T-helper 22 cell (primary cell): ENCODE data around the gene NHLRC1.

Source experiments
- DNase-seq: peaks from one replicate; pipeline ENCODE4 v3.0.0-alpha.2; 2020; ENCODE audit warnings: low read depth

NHLRC1 gene

GRCh38 chr6:18087396-18088165 is 34.9 kb downstream of the NHLRC1 start:
- no peak for DNase-seq

- no peak for DNase-seq
Observed at GRCh38 chr6:18081025-18081668, 41.3 kb downstream of the NHLRC1 start.

DNA sequence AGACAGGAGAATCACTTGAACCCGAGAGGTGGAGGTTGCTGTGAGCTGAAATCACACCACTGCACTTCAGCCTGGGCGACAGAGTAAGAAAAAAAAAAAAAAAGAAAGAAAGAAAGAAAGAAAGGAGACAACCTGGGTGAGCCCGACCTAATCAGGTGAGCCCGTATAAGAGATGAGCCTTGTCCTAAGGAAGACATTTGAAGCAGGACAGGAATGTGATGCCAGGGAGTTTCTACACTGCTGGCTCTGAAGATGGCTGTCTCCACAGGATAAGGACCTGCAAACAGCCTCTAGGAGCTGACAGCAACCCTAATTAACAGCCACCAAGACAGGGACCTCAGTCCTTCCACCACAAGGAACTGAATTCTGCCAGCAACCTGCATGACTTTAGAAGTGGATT is 41.9 kb downstream of the NHLRC1 start:
- DNase-seq, result no peak

GRCh38 chr6:18078866-18079265 is 43.6 kb downstream of the NHLRC1 start:
- DNase-seq, result no peak

- DNase-seq, result no peak
Observed at GRCh38 chr6:18076231-18076630, 46.2 kb downstream of the NHLRC1 start.

DNA sequence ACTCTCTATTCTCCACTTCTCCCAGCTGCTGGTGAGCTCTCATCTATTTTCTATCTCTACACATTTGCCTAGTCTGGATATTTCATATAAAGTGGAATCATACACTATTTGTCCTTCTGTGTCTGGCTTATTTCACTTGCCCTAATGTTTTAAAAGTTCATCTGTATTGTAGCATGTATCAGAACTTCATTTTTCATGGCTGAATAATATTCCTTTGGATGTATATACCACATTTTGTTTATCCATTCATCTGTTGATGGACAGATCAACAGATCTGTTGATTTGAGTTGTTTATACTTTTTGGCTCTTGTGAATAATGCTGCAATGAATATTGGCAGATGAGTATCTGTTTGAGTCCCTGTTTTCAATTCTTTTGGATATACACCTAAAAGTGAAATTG is 49.6 kb downstream of the NHLRC1 start:
- no peak for DNase-seq

DNA sequence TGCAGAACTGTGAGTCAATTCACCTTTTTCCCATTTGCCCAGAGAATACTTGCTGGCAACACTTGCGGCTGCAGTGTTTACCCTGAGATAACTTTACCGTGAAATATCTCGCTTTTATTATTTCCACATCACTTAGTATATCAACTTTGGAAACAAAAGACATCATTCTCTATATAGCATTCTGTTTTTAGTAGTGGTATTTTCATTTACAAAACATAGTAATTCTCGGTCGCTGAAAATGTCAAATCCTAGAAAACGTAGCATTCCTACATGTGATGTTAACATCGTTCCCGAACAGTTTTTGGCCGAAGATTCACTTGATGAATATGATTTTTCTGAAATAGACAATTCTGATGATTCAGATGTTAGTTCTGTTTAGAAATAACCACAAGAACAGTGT is 52.0 kb downstream of the NHLRC1 start:
- DNase-seq, result no peak
